Left hindlimb (tissue), 1 donor: ENCODE results near the gene CATSPERE.
"Not testable (repeated sequence)": the region's sequence is repeated elsewhere in the genome, so short reads cannot be mapped to it uniquely, and the experiment has no call there.

Experiments used
- DNase-seq: peaks from one replicate; pipeline ENCODE4 v3.0.0-alpha.2; 2018

The CATSPERE gene

GRCh38 chr1:244666672-244667418 lies 205.8 kb downstream of the CATSPERE start:
- not testable (repeated sequence) for DNase-seq

DNA sequence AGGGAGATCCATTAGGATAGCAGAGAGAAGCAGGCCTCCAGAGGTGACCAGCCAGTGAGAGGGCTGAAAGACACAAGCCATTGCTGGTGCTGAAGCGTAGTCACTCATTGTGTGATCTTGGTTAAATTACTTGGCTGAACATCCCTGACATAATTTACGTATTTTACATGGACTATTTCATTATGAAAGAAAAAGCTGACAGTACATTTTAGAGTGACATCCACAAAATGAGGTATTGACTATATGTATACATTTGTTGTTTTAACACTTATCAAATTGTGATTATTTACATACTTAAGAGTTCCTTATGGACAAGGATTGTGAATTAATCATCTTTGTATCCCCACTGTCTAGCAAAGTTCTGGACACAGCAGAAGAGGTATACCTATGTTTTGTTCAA lies 206.7 kb downstream of the CATSPERE start:
- DNase-seq: no peak

- DNase-seq: no peak
Measured at GRCh38 chr1:244672946-244673682, 212.0 kb downstream of the CATSPERE start.

GRCh38 chr1:244674446-244674845 lies 213.4 kb downstream of the CATSPERE start:
- DNase-seq: no peak

- no peak for DNase-seq
Measured at GRCh38 chr1:244675167-244675566, 214.1 kb downstream of the CATSPERE start.

DNA sequence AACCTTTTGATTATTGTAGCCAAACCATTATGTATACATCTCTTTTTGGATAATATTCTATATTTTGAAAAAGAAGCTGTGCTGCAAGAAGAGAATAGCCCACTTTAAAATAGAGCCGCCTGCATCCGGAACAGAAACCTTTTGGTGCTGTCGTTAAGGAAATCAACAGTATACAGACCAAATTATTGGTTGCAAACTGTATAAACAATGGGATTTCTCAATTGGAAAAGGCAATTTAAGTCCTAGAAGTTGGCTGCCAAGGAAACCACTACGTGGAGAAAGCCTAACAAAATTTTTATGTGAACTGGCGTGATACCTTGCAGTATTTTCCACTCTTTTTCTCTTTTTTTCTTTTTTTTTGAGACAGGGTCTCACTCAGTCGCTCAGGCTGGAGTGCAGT lies 217.6 kb downstream of the CATSPERE start:
- DNase-seq: peak; percentile 40

DNA sequence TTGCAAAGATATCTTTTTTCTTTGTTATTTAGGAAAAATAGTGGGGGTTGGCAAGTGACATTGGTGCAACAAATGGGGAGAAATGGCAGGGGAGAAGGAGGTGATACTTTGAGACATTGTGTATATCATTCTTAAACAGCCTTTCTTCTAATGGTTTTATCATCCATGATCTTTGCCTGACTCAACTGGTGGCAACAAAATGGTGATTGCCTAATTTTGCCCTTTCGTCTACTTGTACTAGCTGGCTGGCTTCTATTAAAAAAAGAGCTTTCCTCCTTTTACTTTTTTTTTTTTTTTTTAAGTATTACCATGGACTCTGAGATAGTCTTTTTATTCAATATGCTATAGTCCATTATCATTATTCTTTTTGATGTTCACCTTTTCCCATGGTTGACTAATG lies 219.6 kb downstream of the CATSPERE start:
- DNase-seq: no peak

DNA sequence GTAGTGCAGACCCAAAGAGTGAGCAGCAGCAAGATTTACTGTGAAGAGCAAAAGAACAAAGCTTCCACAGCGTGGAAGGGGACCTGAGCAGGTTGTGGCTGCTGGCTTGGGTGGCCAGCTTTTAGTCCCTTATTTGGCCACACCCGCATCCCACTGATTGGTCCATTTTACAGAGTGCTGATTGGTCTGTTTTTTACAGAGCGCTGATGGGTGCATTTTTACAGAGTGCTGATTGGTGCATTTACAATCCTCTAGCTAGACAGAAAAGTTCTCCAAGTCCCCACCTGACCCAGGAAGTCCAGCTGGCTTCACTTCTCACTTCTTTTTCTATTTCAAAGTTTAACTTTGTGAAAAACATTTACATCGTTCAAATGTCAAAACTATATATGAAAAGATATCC lies 221.0 kb downstream of the CATSPERE start:
- not testable (repeated sequence) for DNase-seq
